ENCODE results near the gene PDE4B. TPM values are rescaled to one million over a fixed set of nuclear protein-coding genes. Genes with fewer than 3 reads are reported as not detected.

Gene PDE4B
- total and polyA plus RNA-seq, 2 donors from 2014 or later: 2.0 to 8.7 TPM

- Histone ChIP-seq H3K27ac (ENCODE audit: low read depth in 2 of 2, low read length in 2 of 2) (no peak overlapping the region), H3K27me3 (ENCODE audit: control insufficient read depth, insufficient read depth, low read length) (no peaks in the 10 kb centered on the region), H3K36me3 (ENCODE audit: control insufficient read depth in 2 of 3, insufficient read depth in 3 of 3, low read length in 3 of 3) (no peaks in the 10 kb centered on the region), H3K4me3 (ENCODE audit: low read length in 3 of 3) (no peak overlapping the region), H3K9me3 (ENCODE audit: control insufficient read depth in 2 of 3, insufficient read depth in 1 of 3, low read length in 3 of 3) (no peaks in the 10 kb centered on the region), H3K9ac (ENCODE audit: low read length in 3 of 3) (no peak overlapping the region), H3K4me1 (ENCODE audit: control insufficient read depth in 2 of 3, insufficient read depth in 2 of 3, low read depth in 1 of 3, low read length in 3 of 3) (peaks cover 0 to 4% (median 0%) of the 10 kb centered on the region in 3 donors)
- intact Hi-C loops (cut with DNase I): no loop called here
- TF ChIP-seq CTCF (IDR thresholded peaks at IDR 0.05; ENCODE audit: borderline replicate concordance, extremely low read depth, insufficient read depth): no peak
- DNase-seq (no peak), FAIRE-seq (no peak)
These were observed 382.4 kb downstream of the PDE4B start for GRCh38 chr1:66175098-66175497.

GRCh38 chr1:66175581-66175980, 382.9 kb downstream of the PDE4B start:
- intact Hi-C loops (cut with DNase I): no loop called here
- Histone ChIP-seq H3K9ac (ENCODE audit: low read length in 3 of 3) (no peak overlapping the region), H3K27ac (ENCODE audit: low read depth in 2 of 2, low read length in 2 of 2) (no peak overlapping the region), H3K36me3 (ENCODE audit: control insufficient read depth in 2 of 3, insufficient read depth in 3 of 3, low read length in 3 of 3) (no peaks in the 10 kb centered on the region), H3K27me3 (ENCODE audit: control insufficient read depth, insufficient read depth, low read length) (no peaks in the 10 kb centered on the region), H3K4me1 (ENCODE audit: control insufficient read depth in 2 of 3, insufficient read depth in 2 of 3, low read depth in 1 of 3, low read length in 3 of 3) (peaks cover 0 to 4% (median 0%) of the 10 kb centered on the region in 3 donors), H3K9me3 (ENCODE audit: control insufficient read depth in 2 of 3, insufficient read depth in 1 of 3, low read length in 3 of 3) (no peaks in the 10 kb centered on the region), H3K4me3 (ENCODE audit: low read length in 3 of 3) (no peak overlapping the region)
- no peak for TF ChIP-seq CTCF (IDR thresholded peaks at IDR 0.05; ENCODE audit: borderline replicate concordance, extremely low read depth, insufficient read depth)
- no peak for DNase-seq
- FAIRE-seq: no peak

GRCh38 chr1:66176012-66176715, 383.5 kb downstream of the PDE4B start:
- Histone ChIP-seq H3K9ac (ENCODE audit: low read length in 3 of 3) (no peak overlapping the region), H3K4me1 (ENCODE audit: control insufficient read depth in 2 of 3, insufficient read depth in 2 of 3, low read depth in 1 of 3, low read length in 3 of 3) (peaks cover 0 to 4% (median 0%) of the 10 kb centered on the region in 3 donors), H3K9me3 (ENCODE audit: control insufficient read depth in 2 of 3, insufficient read depth in 1 of 3, low read length in 3 of 3) (no peaks in the 10 kb centered on the region), H3K36me3 (ENCODE audit: control insufficient read depth in 2 of 3, insufficient read depth in 3 of 3, low read length in 3 of 3) (no peaks in the 10 kb centered on the region), H3K27me3 (ENCODE audit: control insufficient read depth, insufficient read depth, low read length) (no peaks in the 10 kb centered on the region), H3K4me3 (ENCODE audit: low read length in 3 of 3) (no peak overlapping the region), H3K27ac (ENCODE audit: low read depth in 2 of 2, low read length in 2 of 2) (no peak overlapping the region)
- FAIRE-seq (no peak), DNase-seq (peak in 1 of 5 donors; percentile 35)
- intact Hi-C loops (cut with DNase I): no loop called here
- TF ChIP-seq CTCF (IDR thresholded peaks at IDR 0.05; ENCODE audit: borderline replicate concordance, extremely low read depth, insufficient read depth): no peak

Measured in kidney (tissue), 14 donors.